H9 (cell line): ENCODE data around the gene FPR2. TPM values are rescaled to one million over a fixed set of nuclear protein-coding genes. Genes with fewer than 3 reads are reported as not detected.

Experiments
- DNase-seq: peaks from one replicate; pipeline ENCODE4 v3.0.0-alpha.2; 2017
- H2AFZ ChIP-seq: one replicate; pipeline ENCODE4 v1.6.1; 2013; ENCODE audit warnings: mild to moderate bottlenecking, low read length, control low read depth, moderate library complexity
- H2AK5ac ChIP-seq: 2 replicates; pipeline ENCODE4 v1.6.1; 2013; ENCODE audit warnings: low read length, control low read depth, mixed read lengths; ENCODE audit not compliant: insufficient read length
- H2BK120ac ChIP-seq: one replicate; pipeline ENCODE4 v1.6.1; 2013; ENCODE audit warnings: low read depth, mild to moderate bottlenecking, low read length, control low read depth, inconsistent platforms; ENCODE audit not compliant: poor library complexity, severe bottlenecking
- H2BK12ac ChIP-seq: 2 replicates; pipeline ENCODE4 v1.6.1; 2013; ENCODE audit warnings: low read length, control low read depth, mixed read lengths, low read depth; ENCODE audit not compliant: insufficient read length
- H2BK15ac ChIP-seq: 2 replicates; pipeline ENCODE4 v1.6.1; 2013; ENCODE audit warnings: low read depth, low read length, control low read depth
- H2BK20ac ChIP-seq: one replicate; pipeline ENCODE4 v1.6.1; 2013; ENCODE audit warnings: low read depth, mild to moderate bottlenecking, low read length, control low read depth, inconsistent platforms; ENCODE audit not compliant: poor library complexity, severe bottlenecking
- H2BK5ac ChIP-seq: 2 replicates; pipeline ENCODE4 v1.6.1; 2013; ENCODE audit warnings: low read length, control low read depth, mixed read lengths; ENCODE audit not compliant: insufficient read length
- H3K14ac ChIP-seq: 2 replicates; pipeline ENCODE4 v1.6.1; 2013; ENCODE audit warnings: low read length, control low read depth; ENCODE audit not compliant: insufficient read depth
- H3K18ac ChIP-seq: 2 replicates; pipeline ENCODE4 v1.6.1; 2013; ENCODE audit warnings: low read depth, mild to moderate bottlenecking, mixed read lengths, low read length, control low read depth; ENCODE audit not compliant: insufficient read length
- H3K23ac ChIP-seq: 2 replicates; pipeline ENCODE4 v1.6.1; 2013; ENCODE audit warnings: low read length, control low read depth, mixed read lengths, low read depth; ENCODE audit not compliant: insufficient read length
- H3K23me2 ChIP-seq: 2 replicates; pipeline ENCODE4 v1.6.1; 2013; ENCODE audit warnings: low read depth, mild to moderate bottlenecking, mixed read lengths, low read length, control low read depth; ENCODE audit not compliant: insufficient read length, poor library complexity, severe bottlenecking
- H3K27ac ChIP-seq: 2 replicates; pipeline ENCODE4 v1.5.1; 2013; ENCODE audit warnings: low read length, control low read depth, mixed read lengths, low read depth; ENCODE audit not compliant: insufficient read length
- H3K27me3 ChIP-seq: 2 replicates; pipeline ENCODE4 v1.6.1; 2013; ENCODE audit warnings: low read length, control low read depth, inconsistent platforms; ENCODE audit not compliant: insufficient read depth
- H3K4ac ChIP-seq: 2 replicates; pipeline ENCODE4 v1.6.1; 2013; ENCODE audit warnings: low read depth, mild to moderate bottlenecking, control low read depth, inconsistent platforms, low read length, moderate library complexity
- H3K4me1 ChIP-seq: 2 replicates; pipeline ENCODE4 v1.6.1; 2013; ENCODE audit warnings: low read length, control low read depth, inconsistent platforms; ENCODE audit not compliant: insufficient read depth
- H3K4me2 ChIP-seq: 2 replicates; pipeline ENCODE4 v1.6.1; 2013; ENCODE audit warnings: low read length, control low read depth, mixed read lengths; ENCODE audit not compliant: insufficient read length, insufficient read depth
- H3K56ac ChIP-seq: 2 replicates; pipeline ENCODE4 v1.6.1; 2013; ENCODE audit warnings: low read depth, mild to moderate bottlenecking, mixed read lengths, low read length, control low read depth; ENCODE audit not compliant: insufficient read length
- H3K79me1 ChIP-seq: 2 replicates; pipeline ENCODE4 v1.6.1; 2013; ENCODE audit warnings: low read depth, mild to moderate bottlenecking, moderate library complexity, low read length, control low read depth, inconsistent platforms; ENCODE audit not compliant: insufficient read depth, poor library complexity, severe bottlenecking
- H3K79me2 ChIP-seq: 2 replicates; pipeline ENCODE4 v1.6.1; 2013; ENCODE audit warnings: low read length, control low read depth, inconsistent platforms; ENCODE audit not compliant: insufficient read depth
- H3K9ac ChIP-seq: 2 replicates; pipeline ENCODE4 v1.6.1; 2013; ENCODE audit warnings: low read length, control low read depth, mixed read lengths; ENCODE audit not compliant: insufficient read length; ENCODE audit errors: extremely low read depth
- H3K9me3 ChIP-seq: one replicate; pipeline ENCODE4 v1.6.1; 2013; ENCODE audit warnings: low read depth, low read length, inconsistent platforms; ENCODE audit not compliant: control insufficient read depth
- H3T11ph ChIP-seq: one replicate; pipeline ENCODE4 v1.6.1; 2013; ENCODE audit warnings: mild to moderate bottlenecking, low read length, control low read depth, inconsistent platforms
- H4K20me1 ChIP-seq: one replicate; pipeline ENCODE4 v1.6.1; 2013; ENCODE audit not compliant: control insufficient read depth, insufficient read length, insufficient read depth
- H4K5ac ChIP-seq: 2 replicates; pipeline ENCODE4 v1.6.1; 2013; ENCODE audit warnings: low read depth, mild to moderate bottlenecking, mixed read lengths, low read length, control low read depth; ENCODE audit not compliant: insufficient read length
- H4K8ac ChIP-seq: replicated peaks from 2 replicates; pipeline ENCODE4 v1.6.1; 2013; ENCODE audit warnings: low read length, control low read depth, mixed read lengths, low read depth; ENCODE audit not compliant: insufficient read length
- H4K91ac ChIP-seq: 2 replicates; pipeline ENCODE4 v1.6.1; 2013; ENCODE audit warnings: low read depth, mild to moderate bottlenecking, moderate library complexity, mixed read lengths, low read length, control low read depth; ENCODE audit not compliant: insufficient read length
- H3K27ac Mint-ChIP-seq, 3 experiments: 2 replicates in 2 of 3; 3 replicates in 1 of 3; pipeline ENCODE4 v1.8.0; 2020 to 2021; ENCODE audit warnings: mixed read lengths in 3 of 3, mild to moderate bottlenecking in 1 of 3, moderate library complexity in 1 of 3
- H3K27me3 Mint-ChIP-seq: 2 replicates; pipeline ENCODE4 v1.8.0; 2021; ENCODE audit warnings: low read depth, mild to moderate bottlenecking, moderate library complexity, mixed read lengths
- H3K36me3 Mint-ChIP-seq, 3 experiments: 2 replicates in 2 of 3; 3 replicates in 1 of 3; pipeline ENCODE4 v1.8.0; 2020 to 2021; ENCODE audit warnings: low read depth in 3 of 3, mixed read lengths in 3 of 3; ENCODE audit not compliant: insufficient read depth in 1 of 3
- H3K4me1 Mint-ChIP-seq, 2 experiments: 2 replicates each; pipeline ENCODE4 v1.8.0; 2020; ENCODE audit warnings: mixed read lengths in 2 of 2
- H3K4me3 Mint-ChIP-seq, 2 experiments: 2 replicates in 1 of 2; 3 replicates in 1 of 2; pipeline ENCODE4 v1.8.0; 2020 to 2021; ENCODE audit warnings: mild to moderate bottlenecking in 2 of 2, mixed read lengths in 2 of 2, moderate library complexity in 1 of 2
- H3K9me3 Mint-ChIP-seq, 2 experiments: 2 replicates in 1 of 2; 3 replicates in 1 of 2; pipeline ENCODE4 v1.8.0; 2020; ENCODE audit warnings: mild to moderate bottlenecking in 2 of 2, mixed read lengths in 2 of 2, moderate library complexity in 1 of 2
- CTCF ChIP-seq: fragments of 200-600 bp; sonication (generic); conservative IDR thresholded peaks from 3 replicates; pipeline ENCODE4 v1.8.0; 2021; ENCODE audit warnings: antibody characterized with exemption, mild to moderate bottlenecking
- WGBS: extraction: QIAGEN DNeasy Blood & Tissue Kit; methylation state at CpG from one replicate; pipeline ENCODE4 v1.1.7; 2013; ENCODE audit warnings: missing lambda C conversion rate, low lambda C conversion rate, mixed read lengths; ENCODE audit not compliant: insufficient read length; ENCODE audit errors: extremely low coverage; 5-methylcytosine and 5-hydroxymethylcytosine counted together
- total RNA-seq: library from RNA; stranded (reverse); gene quantifications from 2 replicates; pipeline ENCODE4 v1.2.1, GENCODE V29; 2021

FPR2 gene
- total RNA-seq, 1 experiment from 2014 or later: not detected

DNA sequence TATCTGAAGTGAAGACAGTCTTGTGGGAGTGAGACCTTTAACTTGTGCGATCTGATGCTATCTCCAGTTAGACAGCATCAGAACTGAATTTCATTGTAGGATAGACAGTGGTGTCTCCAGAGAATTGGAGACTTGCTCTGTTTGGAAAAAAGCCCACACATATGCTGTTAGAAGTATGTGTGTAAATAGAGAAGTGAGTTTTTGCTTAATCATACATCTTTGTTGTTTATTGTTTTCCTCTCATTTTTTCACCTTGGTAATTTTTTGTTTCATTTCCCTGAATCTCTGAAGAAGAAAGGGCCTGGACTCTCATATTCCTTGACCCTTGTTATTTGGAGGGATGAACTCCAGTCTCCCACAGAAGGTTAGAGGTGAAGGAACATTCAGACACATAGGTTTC, 55.7 kb downstream of the FPR2 start:
- peaks cover 93% of the 10 kb centered on the region in 2 experiments for H3K9me3 Mint-ChIP-seq
- no peak overlapping the region for H4K5ac ChIP-seq
- H3K27ac Mint-ChIP-seq: no peak overlapping the region

More for the DNA sequence above, 55.7 kb downstream of the FPR2 start:
- Mint-ChIP-seq H3K27me3 (peaks cover 2% of the 10 kb centered on the region; the same call in 1 of the 2 replicates), H3K4me3 (no peak overlapping the region), H3K36me3 (peaks cover 5 to 11% (median 5%) of the 10 kb centered on the region in 3 experiments), H3K4me1 (no peaks in the 10 kb centered on the region)
- no peak overlapping the region for H3K27ac ChIP-seq
- H2AFZ ChIP-seq: no peak overlapping the region
- no peak overlapping the region for H2BK12ac ChIP-seq
- H4K91ac ChIP-seq: no peak overlapping the region
- H2BK5ac ChIP-seq: no peak overlapping the region
- whole genome bisulfite sequencing: no CpG with 5 or more reads among the region's 1 CpG
- peaks cover 5% of the 10 kb centered on the region for H3K9me3 ChIP-seq
- H3K56ac ChIP-seq: no peak overlapping the region
- H4K20me1 ChIP-seq: no peaks in the 10 kb centered on the region
- H3K27me3 ChIP-seq: no peaks in the 10 kb centered on the region
- H2BK20ac ChIP-seq: no peak overlapping the region
- H2BK15ac ChIP-seq: no peak overlapping the region
- H2BK120ac ChIP-seq: no peak overlapping the region
- no peak overlapping the region for H3K4me2 ChIP-seq
- H3K4ac ChIP-seq: no peak overlapping the region
- H3K23me2 ChIP-seq: no peaks in the 10 kb centered on the region
- H3K23ac ChIP-seq: no peak overlapping the region
- H3T11ph ChIP-seq: no peak overlapping the region
- H3K4me1 ChIP-seq: no peaks in the 10 kb centered on the region
- H2AK5ac ChIP-seq: no peak overlapping the region
- H3K9ac ChIP-seq: no peak overlapping the region
- no peak for TF ChIP-seq CTCF
- H3K79me1 ChIP-seq: no peaks in the 10 kb centered on the region
- H4K8ac ChIP-seq: no peak overlapping the region
- H3K14ac ChIP-seq: no peak overlapping the region
- H3K79me2 ChIP-seq: no peaks in the 10 kb centered on the region
- no peak for DNase-seq
- H3K18ac ChIP-seq: no peak overlapping the region
